HG03095 (cell line): Measurements from ENCODE around the gene PLCD1.
A peak's percentile ranks its signal among the peaks of the same experiment; 100 is the strongest.

Source experiments
- ATAC-seq: cut with Tn5 transposase; IDR thresholded peaks from one replicate; pipeline ENCODE4 v1.9.1; 2021; ENCODE audit warnings: moderate library complexity; ENCODE audit not compliant: unreplicated experiment

PLCD1 gene

DNA sequence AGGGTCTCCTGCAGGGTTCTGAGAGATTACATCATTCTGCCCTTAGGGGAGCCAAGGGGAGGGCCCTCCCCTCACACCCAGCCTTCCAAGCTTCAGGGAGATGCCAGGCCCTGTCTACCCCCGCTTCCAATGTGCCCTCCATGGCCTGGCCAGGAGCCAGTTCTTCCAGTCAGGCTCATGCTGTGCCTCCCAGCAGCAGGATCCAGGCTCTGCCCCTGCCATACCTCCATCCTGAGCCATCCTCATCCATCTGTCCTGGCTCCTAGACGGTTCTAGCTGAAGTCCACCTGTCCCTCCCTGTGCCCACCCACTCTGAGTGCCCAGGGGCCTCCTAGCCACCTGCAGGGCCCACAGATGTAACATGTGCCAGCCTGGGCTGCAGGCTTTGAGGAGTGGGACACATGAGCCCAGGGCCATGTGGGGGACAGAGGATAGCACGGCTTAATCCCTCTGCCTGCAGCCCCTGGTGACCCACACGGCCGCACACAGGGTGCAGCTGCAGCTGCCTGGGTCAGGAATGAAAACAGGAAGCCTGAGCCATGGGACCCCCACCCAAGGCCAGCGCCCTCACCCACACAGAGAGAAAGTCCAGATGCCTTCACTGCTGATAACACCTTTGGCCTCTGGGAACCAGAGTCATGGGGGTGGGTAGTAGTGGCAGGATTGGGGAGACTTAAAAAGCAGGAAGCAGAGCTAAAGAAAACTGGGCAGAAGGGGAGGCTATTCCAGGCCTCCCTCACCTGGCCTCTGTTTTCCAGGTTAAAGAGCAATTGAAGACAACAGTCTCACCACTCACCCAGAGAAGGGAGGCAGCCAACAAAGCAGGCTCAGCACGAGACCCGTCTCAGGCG, 11.8 kb downstream of the PLCD1 start:
- ATAC-seq = no peak

DNA sequence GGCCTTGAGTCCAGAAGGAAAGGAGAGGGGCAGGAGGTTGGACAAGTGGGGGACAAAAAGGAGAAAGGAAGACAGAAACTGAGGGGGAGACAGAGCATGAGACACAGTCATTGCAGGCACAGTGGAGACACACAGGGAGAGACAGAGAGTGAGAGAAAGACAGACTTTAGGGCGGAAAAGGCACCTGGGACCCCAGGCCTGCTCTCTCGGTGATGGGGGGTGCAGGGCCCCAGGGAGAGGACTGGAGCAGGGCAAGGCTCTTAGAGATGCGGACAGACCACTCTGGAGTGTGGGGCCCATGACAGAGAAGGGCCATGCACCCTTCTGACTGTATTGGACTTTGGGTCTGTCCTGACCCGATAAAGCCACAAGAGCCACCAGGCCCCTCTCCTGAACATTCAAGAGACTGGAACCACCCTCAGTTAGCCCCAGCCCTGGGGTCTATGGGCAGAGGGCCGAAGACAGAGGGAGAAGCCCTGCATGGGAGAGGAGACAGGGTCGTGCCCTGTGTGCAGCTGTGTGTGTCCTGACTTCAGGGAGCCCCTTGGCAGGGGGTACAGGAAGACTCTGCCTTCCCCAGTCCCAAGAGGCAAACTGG, 12.5 kb downstream of the PLCD1 start:
- no peak for ATAC-seq

DNA sequence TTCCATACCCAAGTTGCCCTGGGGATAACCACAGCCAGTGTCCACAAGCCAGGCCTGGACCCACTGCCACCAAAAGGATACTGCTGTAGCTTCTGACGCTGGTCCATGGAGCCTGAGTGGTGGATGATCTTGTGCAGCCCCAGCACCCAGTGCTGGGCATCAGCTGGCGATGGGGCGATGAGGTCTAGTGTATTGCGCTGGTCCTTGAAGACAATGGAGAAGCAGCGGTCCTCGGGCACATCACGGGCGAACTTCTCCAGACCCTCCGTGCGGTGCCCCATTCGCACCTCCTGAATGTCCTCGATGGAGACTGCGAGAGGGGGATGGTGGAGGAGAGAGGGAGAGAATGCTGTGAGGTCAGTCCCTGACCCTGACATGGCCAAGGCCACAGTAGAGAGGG, 13.0 kb downstream of the PLCD1 start:
- ATAC-seq = no peak

DNA sequence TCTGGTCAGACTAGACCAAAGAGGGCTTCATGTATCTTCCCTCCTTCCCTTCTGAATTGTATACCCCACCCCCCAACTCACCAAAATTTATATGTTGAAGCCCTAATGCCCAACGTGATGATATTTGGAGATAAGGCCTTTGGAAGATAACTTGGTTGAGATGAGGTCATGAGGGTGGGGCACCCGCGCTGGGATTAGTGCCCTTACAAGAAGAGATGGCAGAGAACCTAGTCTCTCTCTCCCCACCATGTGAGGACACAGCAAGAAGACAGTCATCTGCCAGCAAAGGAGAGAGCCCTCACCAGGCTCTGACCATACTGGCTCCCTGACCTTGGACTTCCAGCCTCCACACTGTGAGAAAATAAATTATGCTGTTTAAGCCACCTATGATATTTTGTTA, 13.5 kb downstream of the PLCD1 start:
- no peak for ATAC-seq

DNA sequence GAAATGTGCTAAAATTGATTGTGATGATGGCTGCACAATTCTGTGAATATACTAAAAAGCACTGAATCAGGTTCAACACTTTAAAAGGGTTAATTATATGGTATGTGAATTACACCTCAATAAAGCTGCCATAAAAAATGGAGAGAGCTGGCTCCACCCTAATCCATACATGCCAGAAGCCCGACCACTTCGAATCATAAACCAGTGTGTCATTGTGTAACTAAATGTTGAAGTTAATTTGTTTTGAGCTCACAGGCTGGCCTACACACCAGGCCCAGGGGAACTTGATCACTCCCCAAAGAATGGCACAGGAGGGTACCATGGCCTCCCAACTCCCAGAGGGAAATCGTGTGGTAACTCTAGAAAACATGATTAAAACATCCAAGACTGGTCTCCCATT, 14.0 kb downstream of the PLCD1 start:
- ATAC-seq = no peak

DNA sequence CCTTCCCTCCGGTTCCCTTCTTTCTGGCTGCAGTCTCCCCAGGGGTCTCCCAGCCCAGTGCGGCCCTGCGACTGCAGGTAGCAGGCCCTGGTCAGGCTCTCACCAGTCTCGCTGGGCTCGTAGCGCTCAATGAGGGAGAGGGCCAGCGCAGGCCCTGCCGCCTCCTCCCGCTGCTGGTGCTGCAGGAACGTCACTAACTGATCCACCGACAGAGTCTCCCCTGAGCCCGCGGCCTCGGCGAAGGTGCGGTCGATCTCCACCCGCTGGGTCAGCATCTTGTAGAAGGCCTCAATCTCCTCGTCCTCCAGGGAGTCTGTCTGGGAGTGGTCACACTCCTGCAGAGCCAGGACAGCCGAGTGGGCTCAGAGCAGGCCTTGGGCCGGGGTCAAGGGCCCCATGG, 18.3 kb downstream of the PLCD1 start:
- ATAC-seq = no peak

DNA sequence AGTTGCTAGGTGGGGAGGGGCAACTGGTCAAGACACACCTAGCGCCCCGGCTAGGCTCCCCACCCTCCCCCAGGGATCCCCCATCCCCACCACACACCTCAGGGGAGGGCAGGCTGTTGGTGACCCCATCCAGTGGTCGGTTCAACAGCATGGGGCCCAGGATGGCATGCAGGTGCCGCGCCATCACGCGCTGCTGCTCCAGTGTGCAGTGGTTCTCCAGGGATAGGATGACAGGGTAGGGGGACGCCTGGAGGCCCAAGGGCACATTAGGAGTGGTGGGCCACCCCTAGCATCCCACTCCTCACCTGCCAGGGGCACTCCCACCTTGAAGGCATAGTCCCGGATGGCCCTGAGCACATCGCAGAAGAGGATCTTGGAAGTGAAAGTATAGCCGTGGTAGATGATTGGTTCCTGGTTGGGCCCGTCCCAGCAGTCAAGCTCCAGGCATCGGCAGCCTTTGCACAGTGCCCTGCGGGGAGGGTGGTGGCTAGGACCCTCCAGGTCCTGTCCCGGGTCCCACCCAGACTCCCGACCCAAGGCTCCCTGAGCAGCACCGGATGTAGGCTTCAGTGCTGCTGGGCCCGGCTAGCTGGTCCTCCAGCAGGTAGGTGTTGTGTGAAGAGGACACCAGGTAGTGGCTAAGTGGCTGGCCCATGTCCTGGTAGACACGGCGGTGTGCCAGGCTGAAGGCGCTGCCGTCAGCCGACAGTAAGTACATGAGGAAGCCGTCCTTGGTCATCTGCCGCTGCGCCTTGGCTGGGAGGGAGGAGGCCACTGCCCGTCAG, 19.4 kb downstream of the PLCD1 start:
- no peak for ATAC-seq

DNA sequence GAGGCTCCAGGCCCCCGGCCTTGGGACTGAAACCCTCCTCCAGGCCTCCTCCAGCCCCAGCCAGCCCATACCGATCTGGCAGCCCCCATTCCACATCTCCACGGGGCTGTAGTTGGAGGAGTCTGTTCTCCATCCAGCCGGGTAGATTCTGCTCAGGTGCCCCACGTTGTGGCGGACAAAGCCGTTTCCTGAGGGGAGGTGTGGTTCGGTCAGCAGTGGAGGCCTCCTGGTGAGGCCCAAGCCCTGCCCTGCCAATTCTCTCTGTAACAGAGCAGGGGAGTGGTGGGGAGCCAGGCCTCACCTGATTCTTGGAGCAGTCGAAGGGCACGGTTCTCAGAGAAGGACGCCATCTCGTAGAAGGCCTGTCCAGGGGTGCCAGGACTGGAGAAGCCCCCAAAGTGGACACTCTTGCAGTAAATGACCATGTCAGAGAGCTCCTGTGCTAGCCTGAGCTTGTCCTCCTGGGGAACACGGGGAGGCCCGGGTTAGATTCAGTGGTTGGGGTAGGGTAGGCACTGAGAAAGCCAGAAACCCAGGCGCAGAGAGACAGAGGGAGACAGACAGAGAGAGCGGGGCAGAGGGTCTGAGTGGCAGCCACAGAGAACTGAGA, 20.4 kb downstream of the PLCD1 start:
- no peak for ATAC-seq

DNA sequence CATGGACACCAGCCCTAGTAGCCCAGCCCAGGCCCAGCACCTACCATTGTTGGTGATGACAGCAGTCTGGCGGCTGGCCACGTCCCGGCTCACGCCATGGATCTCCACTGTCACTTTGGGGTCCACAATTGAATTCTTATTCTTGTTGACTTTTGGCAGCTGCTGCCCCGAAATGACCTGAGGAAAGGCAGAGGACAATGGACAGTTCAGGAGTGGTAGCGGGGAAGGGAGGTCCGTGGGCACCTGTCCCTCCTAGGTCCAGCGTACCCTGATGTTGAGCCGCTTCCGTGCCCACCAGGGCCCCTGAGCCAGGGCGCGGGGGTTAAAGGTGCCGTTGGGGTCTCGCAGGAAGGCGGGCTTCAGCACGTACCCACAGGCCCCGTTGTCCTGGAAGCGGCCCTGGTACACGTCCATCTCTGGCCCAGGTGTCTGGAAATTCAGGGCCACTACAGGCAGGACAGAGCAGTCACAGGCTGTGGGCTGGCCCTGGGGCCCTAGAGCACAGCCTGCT, 21.2 kb downstream of the PLCD1 start:
- ATAC-seq = no peak

DNA sequence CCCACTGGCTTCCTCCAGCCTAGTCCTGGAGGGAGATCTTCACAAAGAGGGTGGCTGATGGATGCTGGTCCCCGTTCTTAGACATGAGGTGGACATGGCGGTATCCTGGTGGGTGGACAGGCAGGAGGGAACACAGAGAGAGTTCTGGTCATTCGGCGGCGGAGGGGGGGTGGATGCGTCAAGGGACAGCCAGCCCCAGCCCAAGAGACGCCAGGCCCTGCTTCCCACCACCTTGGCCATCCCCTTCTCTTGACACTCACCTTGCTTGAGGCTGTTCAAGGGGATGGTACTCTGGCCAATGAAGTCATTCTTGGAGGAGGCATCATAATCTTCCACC, 21.7 kb downstream of the PLCD1 start:
- ATAC-seq = no peak

DNA sequence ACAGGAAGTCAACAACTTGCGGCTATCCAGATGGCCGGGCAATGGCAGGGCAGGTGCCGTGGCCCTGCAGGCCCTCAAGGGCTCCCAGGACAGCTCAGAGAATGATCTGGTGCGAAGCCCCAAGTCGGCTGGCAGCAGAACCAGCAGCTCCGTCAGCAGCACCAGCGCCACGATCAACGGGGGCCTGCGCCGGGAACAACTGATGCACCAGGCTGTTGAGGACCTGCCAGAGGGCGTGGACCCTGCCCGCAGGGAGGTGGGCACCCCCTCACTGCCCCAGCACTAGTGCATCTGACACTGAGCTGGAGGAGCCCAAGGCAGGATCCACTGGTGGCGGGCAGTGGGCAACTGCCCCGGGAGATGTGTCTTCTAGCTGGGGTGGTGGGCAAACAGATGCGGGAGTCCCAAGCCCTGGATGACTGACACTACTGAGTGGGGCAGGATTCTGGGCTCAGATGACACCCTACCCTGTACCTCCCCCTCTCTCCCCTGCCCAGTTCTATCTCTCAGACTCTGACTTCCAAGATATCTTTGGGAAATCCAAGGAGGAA, 22.9 kb downstream of the PLCD1 start:
- ATAC-seq = no peak

DNA sequence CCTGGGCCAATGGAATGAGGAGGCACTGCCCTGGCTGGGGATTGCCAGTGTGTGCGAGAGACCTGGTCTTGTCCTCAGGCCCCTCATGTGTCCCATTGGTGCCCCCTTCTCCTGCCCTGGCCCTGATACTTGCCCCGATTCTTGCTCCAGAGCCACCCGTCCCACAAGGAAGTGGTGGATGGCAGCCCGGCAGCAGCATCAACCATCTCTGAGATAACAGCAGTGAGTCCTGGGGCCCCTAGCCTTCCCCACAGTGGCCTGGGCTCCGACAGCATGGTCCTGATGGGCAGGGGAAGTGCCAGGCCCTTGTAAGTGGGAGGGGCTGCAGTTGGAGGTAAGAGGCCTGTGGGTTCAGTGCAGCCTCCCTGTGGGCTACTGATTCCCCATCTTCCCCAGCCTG, 23.4 kb downstream of the PLCD1 start:
- ATAC-seq = no peak

DNA sequence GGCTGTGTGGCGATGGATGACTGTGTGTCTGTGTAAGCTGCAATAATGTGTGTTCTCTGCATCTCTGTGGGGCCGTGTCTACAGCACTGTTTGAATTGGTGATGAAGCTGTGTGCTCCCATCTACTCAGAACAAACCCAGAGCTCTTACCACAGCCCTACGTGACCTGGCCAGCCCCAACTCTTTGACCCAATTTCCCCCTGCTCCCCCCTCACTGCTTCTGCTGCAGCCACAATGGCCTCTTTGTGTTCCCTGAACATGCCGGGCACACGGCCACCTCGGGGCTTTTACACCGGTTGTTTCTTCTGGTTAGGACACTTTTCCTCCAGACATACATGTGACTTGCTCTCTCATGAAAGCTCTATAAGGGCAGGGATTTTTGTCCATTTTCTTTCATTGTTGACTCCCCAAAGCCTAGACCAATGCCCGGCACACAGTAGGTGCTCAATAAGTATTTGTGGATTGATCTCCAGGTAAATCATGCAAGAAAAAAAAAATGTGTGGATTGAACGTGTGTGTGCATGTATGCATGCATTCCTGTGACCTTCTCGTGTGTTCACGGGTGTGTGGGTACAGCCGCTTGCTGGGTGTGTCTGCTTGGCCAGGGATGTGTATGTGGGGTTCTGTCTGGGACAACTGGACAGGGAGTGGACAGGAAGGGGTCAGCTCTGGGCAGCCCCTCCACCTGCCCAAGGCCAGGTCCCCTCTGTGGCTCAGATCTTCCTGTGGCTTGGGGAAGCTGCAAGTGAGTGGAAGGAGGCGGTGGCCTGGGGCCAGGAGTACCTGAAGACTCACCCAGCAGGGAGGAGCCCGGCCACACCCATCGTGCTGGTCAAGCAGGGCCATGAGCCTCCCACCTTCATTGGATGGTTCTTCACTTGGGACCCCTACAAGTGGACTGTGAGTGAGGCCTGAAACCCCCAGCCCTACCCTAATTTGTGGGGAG, 24.1 kb downstream of the PLCD1 start:
- no peak for ATAC-seq

DNA sequence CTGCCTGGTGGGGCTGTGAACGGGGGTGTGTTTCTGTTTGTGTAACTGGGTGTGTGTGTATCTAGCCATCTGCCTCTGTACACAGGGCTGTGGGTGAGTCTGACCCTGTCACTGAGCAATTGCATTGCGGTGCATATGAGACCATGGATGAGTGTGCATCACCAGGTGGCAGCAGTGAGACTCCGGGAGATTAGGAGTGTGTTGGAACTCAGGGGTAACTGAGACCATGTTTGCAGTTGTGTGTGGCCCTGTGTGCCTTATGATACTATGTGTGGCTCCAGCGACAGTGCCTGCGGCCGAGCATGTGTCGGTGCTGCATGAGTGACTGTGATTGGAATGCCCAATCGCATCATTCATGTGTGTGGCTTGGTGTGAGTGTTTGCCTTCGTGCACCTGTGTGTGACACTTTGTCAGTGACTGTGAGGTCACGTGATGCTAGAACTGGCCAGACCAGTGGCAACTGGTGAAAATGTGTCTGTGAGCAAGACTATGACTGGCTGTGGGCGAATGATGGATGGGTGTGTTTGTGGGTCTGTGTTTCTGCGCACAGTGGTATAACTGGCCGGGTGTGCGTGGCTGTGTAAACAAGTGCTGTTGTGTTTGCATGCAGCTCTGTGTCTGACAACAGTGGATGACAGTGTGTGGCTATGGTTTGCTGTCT, 24.9 kb downstream of the PLCD1 start:
- peak; percentile 54 for ATAC-seq

DNA sequence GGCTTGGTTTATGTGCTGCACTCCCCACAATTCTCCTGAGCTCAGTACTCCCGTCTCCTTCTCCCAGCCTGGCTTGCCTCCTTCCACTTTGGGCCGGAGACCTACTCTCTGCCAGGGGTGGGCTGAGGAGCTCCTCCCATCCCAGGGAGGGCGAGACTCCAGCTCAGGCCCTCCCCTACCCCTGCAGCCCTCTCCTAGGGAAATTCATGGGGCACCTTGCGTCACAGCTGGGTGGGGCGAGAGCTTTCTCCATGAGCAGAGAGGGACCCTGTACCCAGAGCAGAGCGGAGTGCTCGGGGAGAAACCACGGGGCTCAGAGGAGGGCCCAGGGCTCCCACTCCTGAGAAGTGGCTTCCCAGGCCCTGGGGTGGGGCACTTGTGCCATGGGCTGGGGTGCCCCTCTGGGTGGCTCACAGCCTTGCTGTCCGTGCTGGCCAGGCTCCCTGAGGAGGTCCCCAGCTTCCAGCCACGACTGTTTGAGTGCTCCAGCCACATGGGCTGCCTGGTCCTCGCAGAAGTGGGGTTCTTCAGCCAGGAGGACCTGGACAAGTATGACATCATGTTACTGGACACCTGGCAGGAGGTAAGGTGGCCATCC, 25.5 kb downstream of the PLCD1 start:
- ATAC-seq = no peak

DNA sequence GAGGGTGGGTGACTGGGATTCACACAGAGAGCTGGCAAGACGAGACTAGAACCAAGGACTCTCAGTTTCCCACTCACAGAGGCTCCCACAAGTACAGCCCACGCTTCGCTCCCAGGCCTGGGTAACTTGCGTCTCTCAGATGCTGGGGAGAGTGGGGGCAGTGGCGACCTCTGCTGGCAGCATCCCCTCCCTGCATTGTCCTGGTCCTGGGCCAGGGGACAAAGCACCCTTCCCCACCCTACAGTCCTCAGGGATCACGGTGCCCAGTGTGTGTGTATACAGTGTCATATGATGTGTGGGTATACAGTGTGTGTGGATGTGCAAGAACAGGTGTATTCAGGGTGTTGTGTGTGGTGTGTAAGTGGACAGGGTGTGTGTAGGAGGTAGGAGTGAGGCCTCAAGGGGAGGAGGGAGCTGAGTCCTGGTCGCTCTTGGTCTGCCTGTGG, 26.0 kb downstream of the PLCD1 start:
- ATAC-seq = no peak

DNA sequence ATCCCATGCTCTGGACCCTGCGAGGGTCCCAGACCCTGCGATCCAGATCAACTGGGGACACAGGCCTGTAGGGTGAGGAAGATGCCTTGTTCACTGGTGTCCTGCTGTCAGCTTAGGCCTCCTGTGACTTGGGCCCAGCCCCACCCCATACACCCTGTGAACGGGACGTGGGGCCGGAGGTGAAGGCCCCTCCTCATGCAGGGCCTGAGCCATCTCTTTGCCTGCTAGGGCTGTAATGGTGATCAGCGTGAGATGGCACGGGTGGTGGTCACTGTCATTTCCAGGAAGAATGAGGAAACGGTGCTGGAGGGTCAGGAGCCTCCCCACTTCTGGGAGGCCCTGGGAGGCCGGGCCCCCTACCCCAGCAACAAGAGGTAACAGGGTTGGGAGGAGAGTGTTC, 26.5 kb downstream of the PLCD1 start:
- ATAC-seq = no peak

DNA sequence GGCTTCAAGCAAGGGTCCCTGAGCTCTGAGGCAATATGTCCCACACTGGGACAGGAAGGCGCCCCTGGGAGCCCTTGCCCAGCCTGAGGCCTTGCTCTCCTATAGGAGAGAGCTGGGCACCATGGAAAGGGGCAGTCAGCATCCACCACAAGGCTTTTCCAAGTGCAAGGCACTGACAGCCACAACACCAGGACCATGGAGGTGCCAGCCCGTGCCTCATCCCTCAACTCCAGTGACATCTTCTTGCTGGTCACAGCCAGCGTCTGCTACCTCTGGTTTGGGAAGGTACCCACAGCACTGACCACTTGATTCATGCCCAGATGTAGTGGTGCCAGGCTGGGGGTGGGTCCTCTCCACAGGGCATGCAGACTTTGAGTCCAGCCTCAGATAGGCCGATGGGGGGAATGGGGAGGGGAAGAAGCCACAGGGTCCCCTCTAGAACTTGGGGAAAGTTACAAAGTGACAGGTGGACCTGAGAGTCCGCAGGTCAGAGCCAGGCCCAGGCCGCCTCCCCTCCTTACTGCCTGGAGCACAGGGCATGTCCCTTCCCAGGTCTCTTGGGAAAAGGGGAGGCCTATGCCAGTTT, 27.1 kb downstream of the PLCD1 start:
- ATAC-seq = no peak
